ENCODE data around the gene KANK2.

Gene KANK2

DNA sequence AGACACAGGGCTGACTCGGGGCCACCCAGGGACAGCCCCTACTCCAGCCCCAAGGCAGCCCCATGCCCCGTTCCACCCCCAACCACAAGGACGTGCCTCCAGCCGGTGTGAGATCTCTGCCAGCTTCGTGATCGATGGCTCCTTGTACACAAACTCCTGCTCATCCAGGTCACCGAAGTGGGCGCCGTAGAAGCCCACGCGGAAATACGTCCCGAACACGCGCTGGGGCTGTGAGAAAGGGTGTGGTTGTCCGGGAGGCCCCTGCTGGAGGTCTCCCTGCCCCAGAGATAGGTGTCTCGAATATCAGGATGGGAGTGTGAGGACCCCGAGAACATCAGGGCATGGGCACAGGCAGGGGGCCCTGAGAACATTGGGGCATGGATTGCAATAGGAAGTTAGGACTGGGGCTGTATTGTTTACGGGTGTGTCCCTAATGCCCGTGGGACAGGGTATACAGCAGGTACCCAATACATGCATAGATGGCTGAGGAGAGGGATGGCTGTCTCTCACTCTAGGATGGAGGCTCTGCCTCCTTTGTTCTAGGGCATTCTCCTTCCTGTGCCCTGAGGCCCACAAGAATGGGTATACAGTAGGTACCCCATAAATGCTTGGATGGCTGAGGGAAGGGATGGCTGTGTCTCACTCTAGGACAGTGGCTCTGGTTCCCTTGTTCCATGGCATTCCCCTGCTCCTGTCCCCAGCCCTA lies 5.3 kb upstream of the KANK2 start:
- TF ChIP-seq, protein P1, sequence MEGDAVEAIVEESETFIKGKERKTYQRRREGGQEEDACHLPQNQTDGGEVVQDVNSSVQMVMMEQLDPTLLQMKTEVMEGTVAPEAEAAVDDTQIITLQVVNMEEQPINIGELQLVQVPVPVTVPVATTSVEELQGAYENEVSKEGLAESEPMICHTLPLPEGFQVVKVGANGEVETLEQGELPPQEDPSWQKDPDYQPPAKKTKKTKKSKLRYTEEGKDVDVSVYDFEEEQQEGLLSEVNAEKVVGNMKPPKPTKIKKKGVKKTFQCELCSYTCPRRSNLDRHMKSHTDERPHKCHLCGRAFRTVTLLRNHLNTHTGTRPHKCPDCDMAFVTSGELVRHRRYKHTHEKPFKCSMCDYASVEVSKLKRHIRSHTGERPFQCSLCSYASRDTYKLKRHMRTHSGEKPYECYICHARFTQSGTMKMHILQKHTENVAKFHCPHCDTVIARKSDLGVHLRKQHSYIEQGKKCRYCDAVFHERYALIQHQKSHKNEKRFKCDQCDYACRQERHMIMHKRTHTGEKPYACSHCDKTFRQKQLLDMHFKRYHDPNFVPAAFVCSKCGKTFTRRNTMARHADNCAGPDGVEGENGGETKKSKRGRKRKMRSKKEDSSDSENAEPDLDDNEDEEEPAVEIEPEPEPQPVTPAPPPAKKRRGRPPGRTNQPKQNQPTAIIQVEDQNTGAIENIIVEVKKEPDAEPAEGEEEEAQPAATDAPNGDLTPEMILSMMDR (IDR thresholded peaks at IDR 0.05), result no peak
- TF ChIP-seq ZFX (IDR thresholded peaks at IDR 0.05; ENCODE audit: borderline replicate concordance), result no peak
- H3K27ac ChIP-seq, result no peak overlapping the region

DNA sequence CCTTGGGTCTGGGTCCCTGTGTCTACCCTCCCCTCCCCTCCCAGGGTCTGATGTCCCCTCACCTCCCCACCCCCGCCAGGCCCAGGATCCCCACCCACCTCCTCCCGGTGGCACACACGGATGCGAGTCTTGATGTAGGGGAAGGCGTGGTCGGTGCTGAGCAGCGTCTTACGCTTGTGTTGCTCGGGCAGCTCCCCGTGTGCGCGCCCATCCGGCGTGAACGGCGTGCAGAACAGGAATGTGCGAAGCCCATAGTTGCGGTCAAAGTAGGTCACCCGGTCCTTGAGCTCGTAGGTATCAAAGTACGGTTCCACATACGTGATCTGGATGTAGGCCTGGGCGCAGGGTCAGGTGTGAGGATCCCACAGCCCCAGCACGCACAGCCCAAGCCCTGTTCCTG lies 4.4 kb upstream of the KANK2 start:
- TF ChIP-seq ZFX (IDR thresholded peaks at IDR 0.05; ENCODE audit: borderline replicate concordance), result no peak
- TF ChIP-seq, protein P1 (IDR thresholded peaks at IDR 0.05), result no peak
- no peak overlapping the region for H3K27ac ChIP-seq

DNA sequence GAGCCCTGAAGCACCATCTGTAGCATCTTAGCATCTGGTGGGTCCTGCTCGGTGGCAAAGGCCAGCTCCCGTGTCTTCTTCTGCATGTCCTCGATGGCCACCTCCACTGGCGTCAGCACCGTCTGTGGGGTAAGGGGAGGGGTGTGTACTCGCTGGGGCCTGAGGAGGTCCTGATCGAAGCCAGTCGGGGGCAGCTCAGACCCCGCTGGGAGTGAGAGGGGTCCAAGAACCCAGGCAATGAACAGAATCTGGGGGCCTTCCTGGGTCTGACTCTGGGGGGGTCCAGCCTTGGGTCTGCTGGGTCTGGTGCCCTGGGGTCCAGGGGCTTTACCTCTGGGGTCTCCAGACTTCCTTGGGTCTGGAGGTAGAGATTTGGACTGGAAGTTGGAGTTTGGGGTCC lies 3.6 kb upstream of the KANK2 start:
- H3K27ac ChIP-seq, result no peak overlapping the region
- TF ChIP-seq, protein P1 (IDR thresholded peaks at IDR 0.05), result no peak
- no peak for TF ChIP-seq ZFX (IDR thresholded peaks at IDR 0.05; ENCODE audit: borderline replicate concordance)

DNA sequence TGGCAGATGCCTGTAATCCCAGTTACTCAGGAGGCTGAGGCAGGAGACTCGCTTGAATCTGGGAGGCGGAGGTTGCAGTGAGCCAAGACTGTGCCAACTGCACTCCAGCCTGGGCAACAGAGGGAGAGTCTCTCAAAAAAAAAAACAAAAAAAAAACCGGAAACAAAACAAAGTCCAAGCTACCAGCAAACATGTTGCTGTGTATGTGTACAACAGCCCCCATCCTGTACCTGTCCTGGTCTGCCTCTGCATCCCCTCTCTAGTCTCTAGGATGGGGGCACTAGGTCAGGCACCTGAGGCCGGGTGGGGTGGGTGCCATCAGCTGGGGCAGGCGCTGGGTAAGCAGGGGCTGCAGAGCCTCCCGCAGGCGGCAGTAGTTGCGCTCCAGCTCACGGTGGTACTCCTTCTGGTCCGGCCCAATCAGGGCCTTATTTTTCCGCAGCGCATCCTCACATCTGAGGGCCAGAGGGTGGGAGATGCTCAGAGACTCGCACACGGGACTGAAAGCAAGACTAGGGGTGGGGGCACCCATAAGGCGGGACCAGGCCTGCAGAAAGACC lies 2.8 kb upstream of the KANK2 start:
- peak overlapping the region; percentile 95 for H3K27ac ChIP-seq
- TF ChIP-seq, protein P1 (IDR thresholded peaks at IDR 0.05), result no peak
- no peak for TF ChIP-seq ZFX (IDR thresholded peaks at IDR 0.05; ENCODE audit: borderline replicate concordance)

DNA sequence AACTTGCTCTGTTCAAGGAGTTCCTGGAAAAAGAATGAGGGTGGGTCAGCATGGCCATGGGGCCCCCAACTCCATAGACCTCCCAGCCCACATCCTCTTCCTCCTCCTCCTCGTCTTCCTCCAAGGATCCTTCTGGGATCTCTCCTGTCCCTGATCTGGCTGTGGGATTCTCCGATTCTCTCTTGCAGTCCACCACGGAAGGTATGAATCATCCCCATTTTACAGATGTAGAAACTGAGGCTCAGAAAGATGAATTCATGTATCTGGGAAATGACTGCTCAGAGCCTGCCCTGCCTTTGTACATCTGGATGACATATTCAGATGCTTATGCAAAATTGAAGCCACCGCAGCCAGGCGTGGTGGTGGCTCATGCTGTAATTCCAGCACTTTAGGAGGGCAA lies 2.2 kb upstream of the KANK2 start:
- peak overlapping the region; percentile 95 for H3K27ac ChIP-seq
- TF ChIP-seq, protein P1 (IDR thresholded peaks at IDR 0.05), result no peak
- no peak for TF ChIP-seq ZFX (IDR thresholded peaks at IDR 0.05; ENCODE audit: borderline replicate concordance)

DNA sequence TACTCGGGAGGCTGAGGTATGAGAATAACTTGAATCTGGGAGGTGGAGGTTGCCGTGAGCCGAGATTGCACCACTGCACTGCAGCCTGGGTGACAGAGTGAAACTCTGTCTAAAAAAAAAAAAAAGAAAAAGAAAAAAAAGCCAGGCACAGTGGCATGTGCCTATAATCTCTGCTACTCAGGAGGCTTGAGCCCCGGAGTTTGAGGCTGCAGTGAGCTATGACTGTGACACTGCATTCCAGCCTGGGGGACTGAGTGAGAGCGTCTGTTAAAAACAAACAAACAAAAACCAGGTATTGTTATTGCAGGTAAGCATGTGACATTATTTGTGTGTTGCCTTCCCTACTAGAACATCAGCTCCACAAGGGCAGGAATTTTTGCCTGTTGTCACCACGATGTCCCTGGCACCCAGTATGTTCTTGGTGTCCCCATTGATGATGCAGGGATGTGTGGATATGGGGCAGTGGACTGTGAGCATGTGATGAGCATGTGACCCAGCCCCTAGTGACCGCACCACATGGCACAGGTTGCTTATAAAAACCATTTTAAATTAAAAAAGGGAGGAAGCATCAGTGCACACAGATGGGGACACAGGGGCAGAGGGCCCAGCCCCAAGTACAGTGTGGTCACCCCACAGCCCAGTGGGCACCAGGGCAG lies 1.6 kb upstream of the KANK2 start:
- TF ChIP-seq, protein P1 (IDR thresholded peaks at IDR 0.05), result no peak
- TF ChIP-seq ZFX (IDR thresholded peaks at IDR 0.05; ENCODE audit: borderline replicate concordance), result no peak
- H3K27ac ChIP-seq, result peak overlapping the region; percentile 95

DNA sequence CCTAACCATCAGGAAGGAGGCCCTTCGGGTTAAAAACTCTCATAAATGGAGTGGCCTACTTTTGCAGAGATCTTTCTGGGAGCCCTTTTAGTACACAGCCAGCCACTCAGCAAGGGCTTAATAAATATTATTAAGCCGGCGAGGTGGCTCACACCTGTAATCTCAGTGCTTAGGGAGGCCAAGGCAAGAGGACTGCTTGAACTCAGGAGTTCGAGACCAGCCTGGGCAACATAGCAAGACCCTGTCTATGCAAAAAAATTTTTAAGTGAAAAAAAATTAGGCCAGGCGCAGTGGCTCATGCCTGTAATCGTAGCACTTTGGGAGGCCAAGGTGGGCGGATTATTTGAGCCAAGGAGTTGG lies 810 bp upstream of the KANK2 start:
- peak overlapping the region; percentile 95 for H3K27ac ChIP-seq
- TF ChIP-seq, protein P1 (IDR thresholded peaks at IDR 0.05), result no peak
- TF ChIP-seq ZFX (IDR thresholded peaks at IDR 0.05; ENCODE audit: borderline replicate concordance), result no peak

All from 22Rv1 (cell line).